H1 (cell line): ENCODE data around the gene NMT1. TPM values are rescaled to one million over a fixed set of nuclear protein-coding genes. Genes with fewer than 3 reads are reported as not detected.

Experiments used
- CTCF ChIA-PET: fragments of 300-600 bp; sonication (Branson Sonifier 250); formaldehyde crosslinking; loops from one replicate; lab custom pipeline; 2021; ENCODE audit not compliant: partially characterized antibody; lab: Charles Lee
- POLR2A ChIA-PET: fragments of 300-600 bp; sonication (Branson Sonifier 250); formaldehyde crosslinking; loops from one replicate; lab custom pipeline; 2021; ENCODE audit warnings: inconsistent platforms; ENCODE audit not compliant: partially characterized antibody; lab: Charles Lee
- DNase-seq, 2 experiments: peaks; one replicate each; pipeline versions ENCODE4 v3.0.0 to v3.0.0-alpha.2; 2010 to 2022; ENCODE audit warnings: low spot score in 2 of 2, low read depth in 1 of 2, mixed read lengths in 1 of 2
- FAIRE-seq: peaks from 2 replicates; lab custom pipeline; 2011; peaks lifted over from hg19 to GRCh38; lab: Jason Lieb, UNC
- H2AFZ ChIP-seq: 2 replicates; pipeline ENCODE4 v1.8.1; 2012; ENCODE audit warnings: low read length, inconsistent platforms
- H2AK5ac ChIP-seq: 2 replicates; pipeline ENCODE4 v1.6.1; 2013; ENCODE audit warnings: low read depth, low read length
- H2BK120ac ChIP-seq: replicated peaks from 2 replicates; pipeline ENCODE3; 2013; ENCODE audit warnings: low read depth, low read length, inconsistent platforms
- H2BK12ac ChIP-seq: 2 replicates; pipeline ENCODE4 v1.6.1; 2013; ENCODE audit warnings: low read depth, low read length
- H2BK15ac ChIP-seq: 2 replicates; pipeline ENCODE4 v1.6.1; 2013; ENCODE audit warnings: low read length
- H2BK20ac ChIP-seq: 2 replicates; pipeline ENCODE4 v1.6.1; 2013; ENCODE audit warnings: low read length
- H2BK5ac ChIP-seq: 2 replicates; pipeline ENCODE4 v1.6.1; 2013; ENCODE audit warnings: low read depth, low read length
- H3K14ac ChIP-seq: 2 replicates; pipeline ENCODE4 v1.6.1; 2013; ENCODE audit warnings: inconsistent platforms; ENCODE audit not compliant: insufficient read length
- H3K18ac ChIP-seq: 2 replicates; pipeline ENCODE4 v1.6.1; 2013; ENCODE audit warnings: low read length; ENCODE audit errors: extremely low read depth
- H3K23ac ChIP-seq: 2 replicates; pipeline ENCODE4 v1.6.1; 2013; ENCODE audit warnings: inconsistent platforms; ENCODE audit not compliant: insufficient read length
- H3K23me2 ChIP-seq: 2 replicates; pipeline ENCODE4 v1.6.1; 2013; ENCODE audit warnings: low read depth, low read length
- H3K27ac ChIP-seq: 2 replicates; pipeline ENCODE4 v1.6.1; 2011; ENCODE audit warnings: low read depth, low read length, inconsistent platforms
- H3K27me3 ChIP-seq, 4 experiments: replicated peaks in 1 of 4; 1 replicate in 1 of 4; 2 replicates in 3 of 4; pipeline versions ENCODE4 v1.6.1 to v1.8.1; 2011 to 2013; ENCODE audit warnings: low read length in 3 of 4, mild to moderate bottlenecking in 3 of 4, inconsistent platforms in 2 of 4, mixed read lengths in 2 of 4, moderate library complexity in 1 of 4; ENCODE audit not compliant: control insufficient read depth in 3 of 4, insufficient read depth in 3 of 4; ENCODE audit errors: extremely low read depth in 1 of 4
- H3K36me3 ChIP-seq, 4 experiments: 2 replicates each; pipeline versions ENCODE4 v1.6.1 to v1.8.1; 2011 to 2013; ENCODE audit warnings: mild to moderate bottlenecking in 4 of 4, low read length in 3 of 4, moderate library complexity in 2 of 4, control low read depth in 1 of 4, inconsistent platforms in 1 of 4; ENCODE audit not compliant: insufficient read depth in 4 of 4, control insufficient read depth in 2 of 4
- H3K4ac ChIP-seq: replicated peaks from 2 replicates; pipeline ENCODE3; 2013; ENCODE audit warnings: low read length, low read depth, mixed read lengths, inconsistent platforms; ENCODE audit not compliant: insufficient read length
- H3K4me1 ChIP-seq, 4 experiments: replicated peaks in 1 of 4; 1 replicate in 1 of 4; 2 replicates in 3 of 4; pipeline versions ENCODE4 v1.6.1 to v1.8.1; 2011 to 2013; ENCODE audit warnings: low read length in 3 of 4, inconsistent platforms in 2 of 4, mixed read lengths in 1 of 4; ENCODE audit not compliant: insufficient read depth in 4 of 4, control insufficient read depth in 3 of 4
- H3K4me2 ChIP-seq, 2 experiments: 2 replicates each; pipeline versions ENCODE4 v1.6.1 to v1.8.1; 2011 to 2013; ENCODE audit warnings: low read depth in 2 of 2, low read length in 2 of 2, control low read depth in 1 of 2, inconsistent platforms in 1 of 2, mild to moderate bottlenecking in 1 of 2; ENCODE audit not compliant: insufficient read depth in 1 of 2
- H3K4me3 ChIP-seq, 4 experiments: fragments of 200-600, 300-600 bp in 1 of 4; sonication (generic), shearing (Covaris generic), sonication (Bioruptor Twin) in 1 of 4; 2 replicates each; pipeline versions ENCODE4 v1.5.1 to v1.8.1; 2011 to 2016; ENCODE audit warnings: low read length in 4 of 4, low read depth in 3 of 4, control low read depth in 2 of 4, inconsistent platforms in 2 of 4, mild to moderate bottlenecking in 2 of 4, mixed read lengths in 1 of 4, moderate library complexity in 1 of 4; ENCODE audit not compliant: insufficient read depth in 2 of 4; ENCODE audit errors: extremely low read depth in 1 of 4
- H3K56ac ChIP-seq: replicated peaks from 2 replicates; pipeline ENCODE3; 2013; ENCODE audit warnings: low read depth, mild to moderate bottlenecking, mixed read lengths, low read length, inconsistent platforms; ENCODE audit not compliant: insufficient read length
- H3K79me1 ChIP-seq: 2 replicates; pipeline ENCODE4 v1.6.1; 2013; ENCODE audit warnings: low read depth, low read length, control low read depth
- H3K79me2 ChIP-seq, 2 experiments: 2 replicates each; pipeline versions ENCODE4 v1.6.1 to v1.8.1; 2012 to 2013; ENCODE audit warnings: low read length in 2 of 2, mild to moderate bottlenecking in 2 of 2, inconsistent platforms in 1 of 2; ENCODE audit not compliant: insufficient read depth in 2 of 2, control insufficient read depth in 1 of 2
- H3K9ac ChIP-seq, 4 experiments: replicated peaks in 1 of 4; 1 replicate in 1 of 4; 2 replicates in 3 of 4; pipeline versions ENCODE4 v1.6.1 to v1.8.1; 2011 to 2013; ENCODE audit warnings: low read depth in 3 of 4, low read length in 3 of 4, control low read depth in 2 of 4, mild to moderate bottlenecking in 2 of 4, moderate library complexity in 2 of 4, inconsistent platforms in 1 of 4; ENCODE audit errors: extremely low read depth in 1 of 4
- H3K9me3 ChIP-seq, 2 experiments: 2 replicates each; pipeline versions ENCODE4 v1.6.1 to v1.8.1; 2012 to 2013; ENCODE audit warnings: mild to moderate bottlenecking in 2 of 2, moderate library complexity in 2 of 2, control low read depth in 1 of 2, inconsistent platforms in 1 of 2, low read depth in 1 of 2, low read length in 1 of 2, mixed read lengths in 1 of 2; ENCODE audit not compliant: insufficient read depth in 2 of 2
- H4K20me1 ChIP-seq, 2 experiments: replicated peaks in 1 of 2; 2 replicates each; pipeline versions ENCODE3 to v1.8.1; 2011 to 2013; ENCODE audit warnings: inconsistent platforms in 2 of 2, low read length in 2 of 2, mild to moderate bottlenecking in 1 of 2; ENCODE audit not compliant: insufficient read depth in 2 of 2, control insufficient read depth in 1 of 2
- H4K5ac ChIP-seq: 2 replicates; pipeline ENCODE4 v1.6.1; 2013; ENCODE audit warnings: low read length, low read depth, mixed read lengths, inconsistent platforms; ENCODE audit not compliant: insufficient read length
- H4K8ac ChIP-seq: 2 replicates; pipeline ENCODE4 v1.8.0; 2013; ENCODE audit warnings: mild to moderate bottlenecking, moderate library complexity, low read length, inconsistent platforms; ENCODE audit not compliant: insufficient read depth; ENCODE audit errors: extremely low read depth
- H4K91ac ChIP-seq: replicated peaks from 2 replicates; pipeline ENCODE3; 2013; ENCODE audit warnings: low read length, mixed read lengths, inconsistent platforms; ENCODE audit not compliant: insufficient read length
- ATF2 ChIP-seq: IDR thresholded peaks from 2 replicates; pipeline ENCODE4 v1.6.1; 2012; ENCODE audit warnings: low read length, inconsistent platforms
- CBX5 ChIP-seq: fragments of 300-800, 300-1000 bp; sonication (generic); IDR thresholded peaks from 2 replicates; pipeline ENCODE4 v1.7.1; 2016; ENCODE audit warnings: antibody characterized with exemption, low read length, low read depth
- CHD1 ChIP-seq: IDR thresholded peaks from 2 replicates; pipeline ENCODE4 v1.6.1; 2012; ENCODE audit warnings: low read depth, low read length, improper control_type of control experiment
- EZH2 ChIP-seq: fragments of 200-600 bp; sonication (generic); IDR thresholded peaks from 2 replicates; pipeline ENCODE4 v1.7.1; 2012; ENCODE audit warnings: low read depth, mild to moderate bottlenecking, moderate library complexity, low read length, inconsistent platforms; ENCODE audit not compliant: severe bottlenecking
- GABPA ChIP-seq: IDR thresholded peaks from 2 replicates; pipeline ENCODE4 v1.6.1; 2011; ENCODE audit warnings: mild to moderate bottlenecking, low read length, moderate library complexity, borderline replicate concordance; ENCODE audit not compliant: insufficient read depth
- JUND ChIP-seq: IDR thresholded peaks from 2 replicates; pipeline ENCODE4 v1.6.1; 2011; ENCODE audit warnings: mild to moderate bottlenecking, improper control_type of control experiment, low read length
- MAFK ChIP-seq: IDR thresholded peaks from 2 replicates; pipeline ENCODE4 v1.6.1; 2012; ENCODE audit warnings: low read depth, mild to moderate bottlenecking, improper control_type of control experiment, low read length
- POLR2A ChIP-seq, 2 experiments: IDR thresholded peaks; 1 replicate in 1 of 2; 2 replicates in 1 of 2; pipeline ENCODE4 v1.6.1; 2011; ENCODE audit warnings: low read depth in 2 of 2, low read length in 2 of 2, mild to moderate bottlenecking in 2 of 2; ENCODE audit errors: control extremely low read depth in 1 of 2
- POU5F1 ChIP-seq: IDR thresholded peaks from 2 replicates; pipeline ENCODE4 v1.6.1; 2011; ENCODE audit warnings: low read depth, mild to moderate bottlenecking, low read length, moderate library complexity
- RAD21 ChIP-seq, 2 experiments: IDR thresholded peaks in 1 of 2; conservative IDR thresholded peaks in 1 of 2; 2 replicates each; pipeline ENCODE4 v1.6.1; 2011; ENCODE audit warnings: low read depth in 2 of 2, low read length in 2 of 2, improper control_type of control experiment in 1 of 2, inconsistent platforms in 1 of 2, mild to moderate bottlenecking in 1 of 2, moderate library complexity in 1 of 2
- SIRT6 ChIP-seq: IDR thresholded peaks from one replicate; pipeline ENCODE4 v1.7.1; 2012; ENCODE audit warnings: low read length, inconsistent platforms
- TEAD4 ChIP-seq: IDR thresholded peaks from 2 replicates; pipeline ENCODE4 v1.6.1; 2012; ENCODE audit warnings: low read depth, low read length, inconsistent platforms, mixed read lengths
- WGBS, 2 experiments: shearing (Covaris generic) in 1 of 2; methylation state at CpG; one replicate each; pipeline versions ENCODE4 v1.1.6 to v1.1.7; 2013 to 2015; ENCODE audit warnings: low lambda C conversion rate in 2 of 2, mixed read lengths in 2 of 2, inconsistent platforms in 1 of 2, low coverage in 1 of 2, missing lambda C conversion rate in 1 of 2; ENCODE audit not compliant: insufficient replicate concordance in 2 of 2, insufficient coverage in 1 of 2, insufficient read length in 1 of 2; ENCODE audit errors: extremely low coverage in 1 of 2, missing lambda C conversion rate in 1 of 2; 5-methylcytosine and 5-hydroxymethylcytosine counted together
- polyA plus RNA-seq, 7 experiments: library from polyadenylated mRNA; depleted of rRNA in 3 of 7; stranded (reverse) in 5 of 7; unstranded in 2 of 7; fragments of >200 nt in 5 of 7; fragments of 200-250 nt in 2 of 7; gene quantifications; 1 replicate in 5 of 7; 2 replicates in 1 of 7; 4 replicates in 1 of 7; pipeline versions ENCODE4 v1.2.1 to v1.2.3, GENCODE V29; 2011 to 2013; ENCODE audit warnings: missing spikeins in 2 of 7, mixed read lengths in 2 of 7
- total RNA-seq: library from RNA; stranded (reverse); fragmentation: NEBNext Ultra II Directional; extraction: Animal tissue kit (Norgen Biotek cat#: 25700); gene quantifications from 2 replicates; pipeline ENCODE4 v1.2.1, GENCODE V29; 2021

NMT1 gene
- total and polyA plus RNA-seq, 2 of the 8 experiments (the other 6 are each of a cell fraction or from before 2014, with no cell fraction given): 42.9 to 149 TPM

- H2BK20ac ChIP-seq: no peak overlapping the region
- CTCF ChIA-PET: interaction anchor here (0.6 to 8.1 kb wide), 8 partner anchors 9 to 196 kb away, joined by 3 to 67 read pairs (median 6); partner anchors contain the start of gene ACBD4
- H2BK5ac ChIP-seq: no peak overlapping the region
- H2AK5ac ChIP-seq: no peak overlapping the region
- peaks cover 6 to 8% of the 10 kb centered on the region in 2 experiments for H4K20me1 ChIP-seq
- H3K4ac ChIP-seq: no peak overlapping the region
- H4K91ac ChIP-seq: no peak overlapping the region
- H3K14ac ChIP-seq: no peak overlapping the region
- FAIRE-seq: no peak
- H4K8ac ChIP-seq: no peak overlapping the region
- H3K27ac ChIP-seq: no peak overlapping the region
- H2BK12ac ChIP-seq: no peak overlapping the region
- H2BK15ac ChIP-seq: no peak overlapping the region
- DNase-seq: no peak
- H3K23me2 ChIP-seq: no peaks in the 10 kb centered on the region
- H3K4me2 ChIP-seq: no peak overlapping the region
- no peak overlapping the region for H3K9ac ChIP-seq
- H3K79me1 ChIP-seq: no peaks in the 10 kb centered on the region; the same call in 1 of the 2 replicates
- no peak overlapping the region for H3K4me3 ChIP-seq
- no peak overlapping the region for H2AFZ ChIP-seq
- no peak overlapping the region for H3K18ac ChIP-seq
- 93% methylated on average over 5 of the region's 5 CpGs; no CpG with 5 or more reads in 1 of the 2 experiments for WGBS, 2 experiments
- H3K4me1 ChIP-seq: no peaks in the 10 kb centered on the region
- POLR2A ChIA-PET: interaction anchor here (0.6 to 2.0 kb wide), 4 partner anchors 8 to 125 kb away, joined by 3 to 5 read pairs (median 3); no protein-coding TSS in a partner anchor
- no peaks in the 10 kb centered on the region for H3K27me3 ChIP-seq
- no peak overlapping the region for H2BK120ac ChIP-seq
- H3K23ac ChIP-seq: no peak overlapping the region
- H3K9me3 ChIP-seq: no peaks in the 10 kb centered on the region
- H3K36me3 ChIP-seq: peaks cover 44 to 72% (median 59%) of the 10 kb centered on the region in 4 experiments
- no peak overlapping the region for H3K56ac ChIP-seq
- no peaks in the 10 kb centered on the region for H3K79me2 ChIP-seq
- no peak overlapping the region for H4K5ac ChIP-seq
- TF ChIP-seq TEAD4 (no peak), EZH2 (no peak), RAD21 (IDR thresholded peaks at IDR 0.05 in 1 of 2, conservative IDR thresholded peaks at IDR 0.05 in 1 of 2; ENCODE audit: low read depth in 2 of 2, low read length in 2 of 2) (no peak), MAFK (no peak), JUND (no peak), CBX5 (no peak), POU5F1 (no peak), POLR2A (IDR thresholded peaks at IDR 0.05; ENCODE audit: control extremely low read depth in 1 of 2, low read depth in 2 of 2, low read length in 2 of 2) (no peak), ATF2 (no peak), GABPA (no peak), SIRT6 (no peak), CHD1 (no peak)
These were observed 45.5 kb downstream of the NMT1 start for GRCh38 chr17:45106582-45106981.
